HK-2 (cell line): Measurements from ENCODE around the gene ARAP3.
A peak's percentile ranks its signal among the peaks of the same experiment; 100 is the strongest.
"Not testable (repeated sequence)": the region's sequence is repeated elsewhere in the genome, so short reads cannot be mapped to it uniquely, and the experiment has no call there.

ENCODE experiments used
- DNase-seq: peaks from one replicate; pipeline ENCODE4 v3.0.0-alpha.2; 2018; ENCODE audit not compliant: unreplicated experiment

ARAP3 gene

DNA sequence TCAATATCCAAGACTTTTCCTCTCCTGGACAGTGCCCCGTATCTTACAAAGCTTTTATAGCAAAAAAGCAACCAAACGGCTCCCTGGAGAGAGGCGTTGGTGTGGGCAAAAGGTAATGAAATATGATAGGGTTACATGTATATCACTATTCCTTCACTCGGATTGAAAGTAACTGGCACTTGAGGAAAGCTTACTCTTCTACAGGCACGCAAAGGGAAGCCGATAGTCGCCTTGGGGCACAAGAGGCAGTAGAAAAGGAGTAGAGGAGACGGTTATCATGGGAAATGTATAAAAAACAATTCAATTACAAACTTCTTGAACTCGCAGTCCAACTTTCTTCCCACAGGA is 64.4 kb downstream of the ARAP3 start:
- DNase-seq = no peak

- no peak for DNase-seq
These were observed 64.9 kb downstream of the ARAP3 start for GRCh38 chr5:141617128-141617527.

DNA sequence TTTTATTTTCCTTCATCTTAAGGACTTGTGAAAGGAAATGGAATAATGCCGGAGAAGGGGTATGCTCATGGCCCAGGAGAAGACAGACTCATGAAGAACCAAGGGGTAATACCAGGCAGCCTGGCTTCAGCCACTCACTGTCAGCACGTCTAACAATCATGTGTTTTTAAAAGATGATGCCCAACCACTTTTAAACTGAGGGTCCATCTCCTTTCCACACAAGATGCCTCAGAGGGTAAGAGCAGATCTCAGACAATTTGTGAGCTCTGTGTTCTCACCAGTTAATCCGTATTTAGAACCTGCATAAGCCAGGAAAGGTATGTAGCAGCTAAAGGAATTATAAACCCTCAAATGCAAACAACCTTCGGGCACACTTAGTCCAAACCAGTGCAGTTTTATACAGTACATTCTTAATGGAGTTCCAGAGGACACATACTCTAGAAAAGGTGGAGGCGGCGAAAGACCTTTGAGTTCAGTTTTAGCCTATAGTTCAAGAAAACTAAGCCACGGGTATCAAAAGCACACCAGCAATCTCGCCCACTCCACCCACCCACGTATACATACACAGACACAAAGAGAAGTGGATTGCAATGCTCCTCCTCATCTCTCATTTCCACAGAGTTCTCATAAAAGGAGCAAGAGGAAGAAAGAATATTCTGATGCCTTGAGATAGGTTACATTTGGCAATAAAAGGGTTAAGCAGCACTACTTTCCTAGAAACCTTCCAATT is 65.9 kb downstream of the ARAP3 start:
- no peak for DNase-seq

GRCh38 chr5:141613344-141613743 is 68.7 kb downstream of the ARAP3 start:
- no peak for DNase-seq

- no peak for DNase-seq
These were observed 70.7 kb downstream of the ARAP3 start for GRCh38 chr5:141611289-141611688.

DNA sequence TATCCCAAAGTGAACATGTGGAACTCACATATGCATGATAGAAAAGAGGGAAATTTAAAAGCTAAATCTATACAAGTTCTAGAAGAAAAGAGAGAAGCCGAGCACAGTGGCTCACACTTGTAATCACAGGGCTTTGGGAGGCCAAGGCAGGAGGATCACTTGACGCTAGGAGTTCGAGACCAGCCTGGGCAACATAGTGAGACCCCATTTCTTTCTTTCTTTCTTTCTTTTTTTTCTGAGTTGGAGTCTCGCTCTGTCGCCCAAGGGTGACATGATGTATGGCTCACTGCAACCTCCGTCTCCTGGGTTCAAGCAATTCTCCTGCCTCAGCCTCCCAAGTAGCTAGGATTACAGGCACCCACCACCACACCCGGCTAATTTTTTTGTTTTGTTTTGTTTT is 72.1 kb downstream of the ARAP3 start:
- DNase-seq = not testable (repeated sequence)

- DNase-seq = no peak
These were observed 73.0 kb downstream of the ARAP3 start for GRCh38 chr5:141609044-141609443.

DNA sequence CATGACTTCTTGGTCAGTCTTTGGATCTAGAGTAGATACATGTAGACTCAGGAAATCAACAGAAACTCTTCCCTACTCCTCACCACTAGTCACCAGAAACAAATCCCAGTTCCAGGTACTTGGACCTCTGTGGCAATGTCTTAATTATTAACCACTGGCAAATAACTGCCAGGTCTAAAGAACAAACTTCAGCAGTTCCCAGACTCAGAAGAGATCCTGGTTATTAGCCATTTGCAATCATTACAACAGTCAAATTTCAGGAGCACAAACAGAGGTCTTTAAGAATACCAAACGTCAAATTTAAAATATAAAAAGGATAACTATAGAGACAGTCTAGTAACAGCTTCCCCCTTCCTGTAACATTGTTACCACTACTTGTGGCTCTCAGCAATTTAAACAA is 73.5 kb downstream of the ARAP3 start:
- DNase-seq = no peak

DNA sequence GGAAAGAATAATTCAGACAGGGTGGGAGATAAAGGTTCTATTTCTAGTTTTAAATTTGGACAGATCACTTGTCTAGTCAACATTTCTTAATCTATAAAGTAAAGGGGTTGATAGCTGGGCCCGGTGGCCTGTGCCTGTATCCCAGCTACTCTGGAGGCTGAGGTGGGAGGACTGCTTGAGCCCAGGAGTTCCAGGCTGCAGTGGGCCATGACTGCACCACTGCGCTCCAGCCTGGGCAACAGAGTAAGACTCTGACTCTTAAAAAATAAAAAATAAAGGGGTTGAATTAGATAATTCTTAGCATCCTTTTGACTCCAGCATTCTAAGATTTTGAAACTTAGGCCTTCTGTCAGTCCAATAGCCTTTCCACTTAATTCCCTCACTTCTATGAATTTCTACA is 74.0 kb downstream of the ARAP3 start:
- no peak for DNase-seq

- DNase-seq = no peak
These were observed 76.3 kb downstream of the ARAP3 start for GRCh38 chr5:141605523-141606277.

GRCh38 chr5:141603923-141604717 is 77.9 kb downstream of the ARAP3 start:
- DNase-seq = peak; percentile 46
